ENCODE data around the gene RCN2. TPM values are rescaled to one million over a fixed set of nuclear protein-coding genes. Genes with fewer than 3 reads are reported as not detected.
"Not testable (repeated sequence)": the region's sequence is repeated elsewhere in the genome, so short reads cannot be mapped to it uniquely, and the experiment has no call there.

RCN2 gene, protein sequence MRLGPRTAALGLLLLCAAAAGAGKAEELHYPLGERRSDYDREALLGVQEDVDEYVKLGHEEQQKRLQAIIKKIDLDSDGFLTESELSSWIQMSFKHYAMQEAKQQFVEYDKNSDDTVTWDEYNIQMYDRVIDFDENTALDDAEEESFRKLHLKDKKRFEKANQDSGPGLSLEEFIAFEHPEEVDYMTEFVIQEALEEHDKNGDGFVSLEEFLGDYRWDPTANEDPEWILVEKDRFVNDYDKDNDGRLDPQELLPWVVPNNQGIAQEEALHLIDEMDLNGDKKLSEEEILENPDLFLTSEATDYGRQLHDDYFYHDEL
- 82.2 and 90.1 TPM in 2 replicates for total RNA-seq

DNA sequence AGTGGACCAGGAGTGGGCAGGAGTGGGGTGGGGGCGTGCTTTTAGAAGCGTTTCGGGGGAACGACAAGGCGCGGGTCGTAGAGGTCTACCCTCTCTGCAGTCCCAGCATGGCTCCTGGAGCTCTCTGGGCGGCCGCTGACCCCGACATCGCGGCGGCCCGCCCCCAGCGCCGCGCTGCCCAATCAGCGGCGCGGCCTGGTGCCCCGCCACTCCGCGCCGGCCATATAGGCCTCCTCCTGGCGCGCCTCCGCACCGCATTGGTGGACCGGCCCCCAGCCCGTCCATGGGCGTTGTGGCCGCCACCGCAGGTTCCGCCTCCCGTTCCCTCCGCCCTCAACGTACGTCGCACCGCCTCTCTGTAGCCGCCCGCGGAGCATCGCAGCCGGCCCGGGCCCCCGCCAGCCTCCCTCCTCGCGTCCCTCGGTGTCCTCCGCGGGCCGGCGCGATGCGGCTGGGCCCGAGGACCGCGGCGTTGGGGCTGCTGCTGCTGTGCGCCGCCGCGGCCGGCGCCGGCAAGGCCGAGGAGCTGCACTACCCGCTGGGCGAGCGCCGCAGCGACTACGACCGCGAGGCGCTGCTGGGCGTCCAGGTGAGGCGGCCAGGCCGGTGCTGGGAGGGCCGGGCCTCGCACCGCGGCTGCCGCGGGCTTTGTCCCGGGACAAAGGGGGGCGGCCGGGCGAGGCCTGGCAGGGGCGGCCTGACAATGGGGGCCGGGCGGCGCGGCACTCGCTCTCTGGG is at the start of gene RCN2:
Gene RCN2 (plus strand): TSS at position 353 of the 738 bp plus-strand sequence. CDS start 93 bp downstream, at position 446.
- peak; percentile 19 for DNase-seq (ENCODE audit: low read depth)
- TF ChIP-seq, protein P1, sequence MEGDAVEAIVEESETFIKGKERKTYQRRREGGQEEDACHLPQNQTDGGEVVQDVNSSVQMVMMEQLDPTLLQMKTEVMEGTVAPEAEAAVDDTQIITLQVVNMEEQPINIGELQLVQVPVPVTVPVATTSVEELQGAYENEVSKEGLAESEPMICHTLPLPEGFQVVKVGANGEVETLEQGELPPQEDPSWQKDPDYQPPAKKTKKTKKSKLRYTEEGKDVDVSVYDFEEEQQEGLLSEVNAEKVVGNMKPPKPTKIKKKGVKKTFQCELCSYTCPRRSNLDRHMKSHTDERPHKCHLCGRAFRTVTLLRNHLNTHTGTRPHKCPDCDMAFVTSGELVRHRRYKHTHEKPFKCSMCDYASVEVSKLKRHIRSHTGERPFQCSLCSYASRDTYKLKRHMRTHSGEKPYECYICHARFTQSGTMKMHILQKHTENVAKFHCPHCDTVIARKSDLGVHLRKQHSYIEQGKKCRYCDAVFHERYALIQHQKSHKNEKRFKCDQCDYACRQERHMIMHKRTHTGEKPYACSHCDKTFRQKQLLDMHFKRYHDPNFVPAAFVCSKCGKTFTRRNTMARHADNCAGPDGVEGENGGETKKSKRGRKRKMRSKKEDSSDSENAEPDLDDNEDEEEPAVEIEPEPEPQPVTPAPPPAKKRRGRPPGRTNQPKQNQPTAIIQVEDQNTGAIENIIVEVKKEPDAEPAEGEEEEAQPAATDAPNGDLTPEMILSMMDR (conservative IDR thresholded peaks at IDR 0.05; ENCODE audit: low read depth, low read length), result no peak
- H3K4me3 ChIP-seq (ENCODE audit: low read depth, low read length), result peak within 1 kb of the TSS; percentile 77

- DNase-seq (ENCODE audit: low read depth), result no peak
- no peak overlapping the region for H3K4me3 ChIP-seq (ENCODE audit: low read depth, low read length)
- TF ChIP-seq, protein P1 (conservative IDR thresholded peaks at IDR 0.05; ENCODE audit: low read depth, low read length), result no peak
Measured at GRCh38 chr15:76885212-76885611, 46.3 kb upstream of the RCN2 start.

DNA sequence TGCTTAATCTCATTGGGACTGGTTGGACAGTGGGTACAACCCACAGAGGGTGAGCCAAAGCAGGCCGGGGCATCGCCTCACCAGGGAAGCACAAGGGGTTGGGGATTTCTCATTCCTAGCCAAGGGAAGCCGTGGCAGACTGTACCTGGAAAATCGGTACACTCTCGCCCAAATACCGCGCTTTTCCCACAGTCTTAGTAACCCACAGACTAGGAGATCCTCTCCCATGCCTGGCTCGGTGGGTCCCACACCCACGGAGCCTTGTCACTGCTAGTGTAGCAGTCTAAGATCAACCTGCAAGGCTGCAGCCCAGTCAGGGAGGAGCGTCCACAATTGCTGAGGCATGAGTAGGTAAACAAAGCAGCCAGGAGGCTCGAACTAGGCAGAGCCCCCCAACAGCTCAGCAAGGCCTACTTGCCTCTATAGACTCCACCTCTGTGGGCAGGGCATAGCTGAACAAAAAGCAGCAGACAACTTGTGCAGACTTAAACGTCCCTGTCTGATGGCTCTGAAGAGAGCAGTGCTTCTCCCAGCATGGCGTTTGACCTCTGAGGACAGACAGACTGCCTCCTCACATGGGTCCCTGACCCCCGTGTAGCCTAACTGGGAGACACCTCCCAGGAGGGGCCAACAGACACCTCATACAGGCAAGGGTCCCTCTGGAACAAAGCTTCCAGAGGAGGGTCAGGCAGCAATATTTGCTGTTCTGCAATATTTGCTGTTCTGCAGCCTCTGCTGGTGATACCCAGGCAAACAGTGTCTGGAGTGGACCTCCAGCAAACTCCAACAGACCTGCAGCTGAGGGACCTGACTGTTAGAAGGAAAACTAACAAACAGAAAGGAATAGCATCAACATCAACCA is 44.0 kb upstream of the RCN2 start:
- DNase-seq (ENCODE audit: low read depth); H3K4me3 ChIP-seq (ENCODE audit: low read depth, low read length): not testable (repeated sequence)

GRCh38 chr15:76892836-76893235 is 38.7 kb upstream of the RCN2 start:
- DNase-seq (ENCODE audit: low read depth); H3K4me3 ChIP-seq (ENCODE audit: low read depth, low read length): not testable (repeated sequence)

GRCh38 chr15:76894174-76894573 is 37.4 kb upstream of the RCN2 start:
- TF ChIP-seq, protein P1 (conservative IDR thresholded peaks at IDR 0.05; ENCODE audit: low read depth, low read length), result no peak
- no peak for DNase-seq (ENCODE audit: low read depth)
- no peak overlapping the region for H3K4me3 ChIP-seq (ENCODE audit: low read depth, low read length)

DNA sequence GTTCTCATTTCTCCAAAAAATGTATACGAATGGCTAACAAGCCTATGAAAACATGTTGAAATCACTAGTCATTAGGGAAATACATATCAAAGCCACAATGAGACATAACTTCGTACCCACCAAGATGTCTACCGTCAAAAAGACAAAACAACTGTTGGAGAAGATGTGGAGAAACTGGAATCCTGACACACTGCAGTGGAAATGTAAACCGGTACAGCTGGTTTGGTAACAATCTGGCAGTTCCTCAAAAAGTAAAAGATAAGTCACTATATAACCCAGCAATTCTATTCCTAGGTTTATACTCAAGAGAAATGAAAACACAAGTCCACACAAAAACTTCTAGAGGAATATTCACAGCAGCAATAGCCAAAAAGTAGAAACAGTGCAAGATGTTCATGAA is 33.4 kb upstream of the RCN2 start:
- DNase-seq (ENCODE audit: low read depth), result no peak
- H3K4me3 ChIP-seq (ENCODE audit: low read depth, low read length), result no peak overlapping the region
- TF ChIP-seq, protein P1 (conservative IDR thresholded peaks at IDR 0.05; ENCODE audit: low read depth, low read length), result no peak

GRCh38 chr15:76899176-76899930 is 32.2 kb upstream of the RCN2 start:
- not testable (repeated sequence) for DNase-seq (ENCODE audit: low read depth); H3K4me3 ChIP-seq (ENCODE audit: low read depth, low read length)

DNA sequence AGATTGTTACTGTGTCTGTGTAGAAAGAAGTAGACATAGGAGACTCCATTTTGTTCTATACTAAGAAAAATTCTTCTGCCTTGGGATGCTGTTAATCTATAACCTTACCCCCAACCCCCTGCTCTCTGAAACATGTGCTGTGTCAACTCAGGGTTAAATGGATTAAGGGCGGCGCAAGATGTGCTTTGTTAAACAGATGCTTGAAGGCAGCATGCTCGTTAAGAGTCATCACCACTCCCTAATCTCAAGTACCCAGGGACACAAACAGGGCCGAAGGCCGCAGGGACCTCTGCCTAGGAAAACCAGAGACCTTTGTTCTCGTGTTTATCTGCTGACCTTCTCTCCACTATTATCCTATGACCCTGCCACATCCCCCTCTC is 31.6 kb upstream of the RCN2 start:
- DNase-seq (ENCODE audit: low read depth); H3K4me3 ChIP-seq (ENCODE audit: low read depth, low read length): not testable (repeated sequence)

Measured in epithelial cell of proximal tubule (primary cell).